ENCODE measurements around the gene PRND.

- TF ChIP-seq CTCF (IDR thresholded peaks at IDR 0.05; ENCODE audit: low read length) (no peak), EZH2 (optimal IDR thresholded peaks at IDR 0.05; ENCODE audit: low read depth, low read length) (no peak)
Measured at GRCh38 chr20:4702562-4703280, 19.0 kb upstream of the PRND start.

Data from MM.1S (cell line).